ENCODE data around the gene IL5.

- no peak for TF ChIP-seq POLR2AphosphoS5 (IDR thresholded peaks at IDR 0.05; ENCODE audit: low read depth, low read length)
- TF ChIP-seq POLR2A (IDR thresholded peaks at IDR 0.05; ENCODE audit: low read depth, low read length), result no peak
- no peak for TF ChIP-seq PAX5 (IDR thresholded peaks at IDR 0.05; ENCODE audit: insufficient read depth, low read length, severe bottlenecking)
- no peak for TF ChIP-seq TAF1 (IDR thresholded peaks at IDR 0.05; ENCODE audit: low read depth, low read length)
- no peak for TF ChIP-seq SPI1 (IDR thresholded peaks at IDR 0.05; ENCODE audit: low read depth, low read length)
- TF ChIP-seq POU2F2 (IDR thresholded peaks at IDR 0.05; ENCODE audit: low read depth, low read length), result no peak
These were observed 12.4 kb downstream of the IL5 start for GRCh38 chr5:132530946-132531345.
